Activated T-cell treated with anti-CD3 and anti-CD28 coated beads, Interleukin-2, amount 50 U/mL, for 24 hours (primary cell): ENCODE results near the gene CLCN6.

Experiments used
- DNase-seq: peaks from one replicate; pipeline ENCODE4 v3.0.0-alpha.2; 2020
- H3K27ac Mint-ChIP-seq: 2 replicates; pipeline ENCODE4 v1.8.0; 2020; ENCODE audit warnings: mild to moderate bottlenecking, mixed read lengths
- H3K27me3 Mint-ChIP-seq: 2 replicates; pipeline ENCODE4 v1.8.0; 2020; ENCODE audit warnings: mixed read lengths
- H3K36me3 Mint-ChIP-seq: 2 replicates; pipeline ENCODE4 v1.8.0; 2020; ENCODE audit warnings: low read depth, mixed read lengths
- H3K4me1 Mint-ChIP-seq: 2 replicates; pipeline ENCODE4 v1.8.0; 2020; ENCODE audit warnings: low read depth, mixed read lengths
- H3K4me3 Mint-ChIP-seq: 2 replicates; pipeline ENCODE4 v1.8.0; 2020; ENCODE audit warnings: mild to moderate bottlenecking, moderate library complexity, mixed read lengths
- H3K9me3 Mint-ChIP-seq: 2 replicates; pipeline ENCODE4 v1.8.0; 2020; ENCODE audit warnings: mixed read lengths

CLCN6 gene

DNA sequence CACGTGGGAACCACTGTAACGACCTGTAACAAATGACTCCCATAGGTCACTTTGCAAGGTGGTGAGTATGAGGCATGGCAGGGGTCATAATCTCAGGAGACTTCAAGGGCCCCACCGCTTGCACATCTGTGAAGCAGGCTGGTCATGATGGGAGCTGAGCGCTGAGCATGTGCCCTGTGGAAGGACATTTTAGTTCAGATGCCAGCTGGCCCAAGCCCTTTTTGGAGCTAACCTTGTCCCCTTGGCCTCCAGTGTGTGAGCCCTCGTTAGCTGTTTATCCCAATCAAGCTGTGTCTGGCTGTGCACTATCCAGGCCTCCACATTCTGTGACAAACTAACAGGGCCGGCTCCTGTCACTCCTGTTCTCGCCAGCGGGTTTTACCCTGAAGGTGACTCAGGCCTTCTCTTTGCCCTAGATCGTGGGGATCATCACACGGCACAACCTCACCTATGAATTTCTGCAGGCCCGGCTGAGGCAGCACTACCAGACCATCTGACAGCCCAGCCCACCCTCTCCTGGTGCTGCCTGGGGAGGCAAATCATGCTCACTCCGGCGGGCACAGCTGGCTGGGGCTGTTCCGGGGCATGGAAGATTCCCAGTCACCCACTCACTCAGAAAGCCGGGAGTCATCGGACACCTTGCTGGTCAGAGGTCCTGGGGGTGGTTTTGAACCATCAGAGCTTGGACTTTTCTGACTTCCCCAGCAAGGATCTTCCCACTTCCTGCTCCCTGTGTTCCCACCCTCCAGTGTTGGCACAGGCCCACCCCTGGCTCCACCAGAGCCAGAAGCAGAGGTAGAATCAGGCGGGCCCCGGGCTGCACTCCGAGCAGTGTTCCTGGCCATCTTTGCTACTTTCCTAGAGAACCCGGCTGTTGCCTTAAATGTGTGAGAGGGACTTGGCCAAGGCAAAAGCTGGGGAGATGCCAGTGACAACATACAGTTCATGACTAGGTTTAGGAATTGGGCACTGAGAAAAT is 34.0 kb downstream of the CLCN6 start:
- DNase-seq = no peak
- Mint-ChIP-seq H3K4me1 (peaks cover 5% of the 10 kb centered on the region), H3K36me3 (peaks cover 92% of the 10 kb centered on the region), H3K27ac (no peak overlapping the region), H3K9me3 (no peaks in the 10 kb centered on the region), H3K4me3 (no peak overlapping the region), H3K27me3 (no peaks in the 10 kb centered on the region)

GRCh38 chr1:11841245-11842153 is 35.5 kb downstream of the CLCN6 start:
- no peaks in the 10 kb centered on the region for H3K27me3 Mint-ChIP-seq
- peaks cover 5% of the 10 kb centered on the region for H3K4me1 Mint-ChIP-seq
- H3K9me3 Mint-ChIP-seq = no peaks in the 10 kb centered on the region
- H3K36me3 Mint-ChIP-seq = peaks cover 90% of the 10 kb centered on the region
- H3K27ac Mint-ChIP-seq = no peak overlapping the region
- no peak overlapping the region for H3K4me3 Mint-ChIP-seq
- DNase-seq = no peak

DNA sequence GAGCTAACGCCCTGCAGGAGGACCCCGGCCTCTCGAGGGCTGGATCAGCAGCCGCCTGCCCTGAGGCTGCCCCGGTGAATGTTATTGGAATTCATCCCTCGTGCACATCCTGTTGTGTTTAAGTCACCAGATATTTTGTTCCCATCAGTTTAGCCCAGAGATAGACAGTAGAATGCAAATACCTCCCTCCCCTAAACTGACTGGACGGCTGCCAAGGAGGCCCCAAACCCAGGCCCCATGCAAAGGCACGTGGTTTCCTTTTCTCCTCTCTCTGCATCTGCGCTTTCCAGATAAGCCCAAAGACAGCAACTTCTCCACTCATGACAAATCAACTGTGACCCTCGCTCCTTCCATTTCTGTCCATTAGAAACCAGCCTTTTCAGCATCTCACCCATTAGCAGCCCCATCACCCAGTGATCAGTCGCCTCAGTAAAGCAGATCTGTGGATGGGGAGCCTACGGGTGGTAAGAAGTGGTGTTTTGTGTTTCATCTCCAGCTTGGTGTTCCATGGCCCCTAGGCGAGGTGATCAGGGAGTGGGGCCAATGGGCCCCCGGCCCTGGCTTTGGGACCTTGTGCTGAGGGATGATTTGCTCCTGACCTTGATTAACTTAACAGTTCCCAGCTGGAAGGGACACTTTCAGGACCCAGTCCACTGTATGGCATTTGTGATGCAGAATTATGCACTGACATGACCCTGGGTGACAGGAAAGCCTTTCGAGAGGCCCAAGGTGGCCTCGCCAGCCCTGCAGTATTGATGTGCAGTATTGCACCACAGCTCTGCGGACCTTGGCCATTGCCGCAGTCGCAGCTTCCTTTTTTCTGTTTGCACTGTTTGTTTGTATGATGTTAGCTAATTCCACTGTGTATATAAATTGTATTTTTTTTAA is 36.4 kb downstream of the CLCN6 start:
- Mint-ChIP-seq H3K4me3 (no peak overlapping the region), H3K27ac (no peak overlapping the region), H3K36me3 (peaks cover 84% of the 10 kb centered on the region), H3K4me1 (peaks cover 5% of the 10 kb centered on the region), H3K27me3 (no peaks in the 10 kb centered on the region), H3K9me3 (no peaks in the 10 kb centered on the region)
- no peak for DNase-seq

- Mint-ChIP-seq H3K4me3 (no peak overlapping the region), H3K9me3 (no peaks in the 10 kb centered on the region), H3K36me3 (peaks cover 56% of the 10 kb centered on the region), H3K4me1 (no peaks in the 10 kb centered on the region), H3K27ac (no peak overlapping the region), H3K27me3 (peaks cover 4% of the 10 kb centered on the region)
- DNase-seq = no peak
These were observed 39.8 kb downstream of the CLCN6 start for GRCh38 chr1:11845641-11846335.

DNA sequence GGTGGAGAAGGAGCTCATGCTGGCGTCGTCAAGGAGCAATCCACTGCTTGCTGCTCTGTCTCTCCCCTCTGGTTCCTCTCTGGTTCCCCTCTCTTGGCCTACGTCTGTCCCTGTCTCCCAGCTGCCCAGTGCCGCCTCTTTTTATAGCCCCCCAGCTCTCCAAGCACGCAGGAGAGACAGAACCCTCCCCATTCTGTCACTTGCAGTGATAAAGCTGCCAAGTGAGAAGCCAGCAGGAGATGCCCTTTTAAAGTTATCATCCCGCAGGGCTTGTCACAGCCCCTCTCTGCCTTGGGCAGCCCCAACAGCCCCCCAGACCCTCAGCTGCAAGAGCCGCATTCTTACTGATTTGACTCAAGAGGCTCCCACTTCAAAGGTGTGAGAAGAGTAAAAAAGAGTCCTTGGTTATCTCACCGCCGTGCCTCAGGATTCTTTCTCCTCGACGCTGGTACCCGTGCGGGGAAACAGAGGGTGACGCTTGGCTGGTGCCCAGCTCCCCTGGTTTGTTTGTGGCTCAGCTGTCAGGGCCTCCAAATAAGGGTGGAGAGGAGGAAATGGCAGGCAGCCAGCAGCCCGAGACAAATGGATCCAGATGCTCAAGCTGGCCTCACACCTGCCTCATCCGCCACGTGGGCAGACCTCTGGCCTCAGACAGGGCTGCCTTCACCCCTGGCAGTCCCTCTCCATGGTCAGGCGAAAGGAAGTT is 41.8 kb downstream of the CLCN6 start, which contains the start of gene NPPA:
NPPA (minus strand) TSS at position 117 of the 706 bp plus-strand sequence; CDS start at position 18, 99 bp downstream.
- Mint-ChIP-seq H3K4me1 (no peaks in the 10 kb centered on the region), H3K36me3 (peaks cover 36% of the 10 kb centered on the region), H3K27ac (no peak within 1 kb of the TSS), H3K27me3 (peaks cover 16% of the 10 kb centered on the region), H3K4me3 (no peak within 1 kb of the TSS), H3K9me3 (no peaks in the 10 kb centered on the region)
- no peak for DNase-seq

GRCh38 chr1:11848373-11848700 is 42.3 kb downstream of the CLCN6 start:
- Mint-ChIP-seq H3K27me3 (peaks cover 21% of the 10 kb centered on the region), H3K4me1 (no peaks in the 10 kb centered on the region), H3K27ac (no peak overlapping the region), H3K4me3 (no peak overlapping the region), H3K36me3 (peaks cover 36% of the 10 kb centered on the region), H3K9me3 (no peaks in the 10 kb centered on the region)
- no peak for DNase-seq

DNA sequence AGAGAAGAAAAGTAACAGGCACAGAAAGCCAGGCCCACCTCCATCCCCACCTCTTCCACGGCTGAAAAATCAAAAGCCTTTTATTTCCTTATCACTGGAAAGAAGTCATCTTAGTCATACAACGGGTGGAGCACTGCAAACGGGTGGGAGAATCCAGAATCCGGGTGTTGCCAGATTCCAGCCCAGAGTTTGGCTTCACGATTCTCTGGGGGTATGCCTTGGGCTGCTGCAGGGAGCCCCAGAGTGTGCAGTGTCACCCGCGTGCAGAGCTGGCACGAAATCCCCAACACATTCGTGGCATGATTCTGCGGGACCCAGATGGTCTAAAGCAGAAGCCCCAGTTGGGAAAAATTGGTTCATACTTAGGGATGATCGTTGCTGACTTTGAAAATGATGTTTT is 44.2 kb downstream of the CLCN6 start:
- peaks cover 34% of the 10 kb centered on the region for H3K27me3 Mint-ChIP-seq
- H3K4me3 Mint-ChIP-seq = no peak overlapping the region
- H3K27ac Mint-ChIP-seq = no peak overlapping the region

DNA sequence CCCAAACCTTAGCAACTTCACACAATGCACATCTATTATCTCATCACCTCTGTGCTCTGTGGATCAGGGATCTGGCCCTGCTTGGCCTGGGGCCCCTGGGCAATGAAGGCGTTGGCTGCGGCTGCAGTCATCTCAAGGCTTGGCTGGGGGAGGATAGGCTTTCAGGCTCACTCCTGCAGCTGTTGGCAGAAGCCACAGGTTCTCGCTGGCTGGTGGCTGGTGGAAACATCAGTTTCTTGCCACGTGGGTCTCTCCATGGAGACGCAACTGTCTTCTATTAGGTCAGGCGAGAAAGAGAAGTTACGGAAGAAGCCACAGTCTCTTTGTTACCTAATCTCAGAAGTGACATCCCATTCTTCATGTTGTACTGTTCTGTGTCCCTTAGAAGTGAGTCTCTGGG is 45.2 kb downstream of the CLCN6 start:
- no peaks in the 10 kb centered on the region for H3K4me1 Mint-ChIP-seq
- DNase-seq = no peak
- H3K9me3 Mint-ChIP-seq = no peaks in the 10 kb centered on the region
- H3K4me3 Mint-ChIP-seq = no peak overlapping the region
- H3K27ac Mint-ChIP-seq = no peak overlapping the region
- peaks cover 8% of the 10 kb centered on the region for H3K36me3 Mint-ChIP-seq
- H3K27me3 Mint-ChIP-seq = peaks cover 42% of the 10 kb centered on the region

More for the DNA sequence above, 44.2 kb downstream of the CLCN6 start:
- peaks cover 18% of the 10 kb centered on the region for H3K36me3 Mint-ChIP-seq
- H3K4me1 Mint-ChIP-seq = no peaks in the 10 kb centered on the region
- no peaks in the 10 kb centered on the region for H3K9me3 Mint-ChIP-seq
- no peak for DNase-seq

DNA sequence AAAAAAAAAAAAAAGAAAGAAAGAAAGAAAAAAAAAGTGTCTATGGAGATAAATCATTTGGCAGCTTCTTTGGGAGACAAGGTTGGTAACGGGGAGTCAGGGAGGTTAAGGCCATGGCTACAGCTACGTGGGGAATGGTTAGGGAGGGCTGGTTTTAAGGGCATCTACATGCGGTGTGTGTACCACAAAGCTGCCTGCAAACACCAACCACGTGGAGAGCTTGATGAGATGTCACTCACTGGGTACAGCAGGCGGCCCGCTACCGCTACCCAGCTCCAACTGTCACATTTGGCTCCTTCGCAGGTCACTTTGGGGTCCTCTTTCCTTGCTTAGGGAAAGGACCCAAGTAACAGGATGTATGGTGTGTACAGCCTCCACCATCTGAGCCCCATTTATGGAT is 48.5 kb downstream of the CLCN6 start:
- Mint-ChIP-seq H3K36me3 (no peaks in the 10 kb centered on the region), H3K27ac (no peak overlapping the region), H3K4me1 (peaks cover 7% of the 10 kb centered on the region), H3K9me3 (no peaks in the 10 kb centered on the region), H3K27me3 (peaks cover 72% of the 10 kb centered on the region), H3K4me3 (no peak overlapping the region)
- DNase-seq = no peak

- Mint-ChIP-seq H3K36me3 (no peaks in the 10 kb centered on the region), H3K27me3 (peaks cover 78% of the 10 kb centered on the region), H3K9me3 (no peaks in the 10 kb centered on the region), H3K27ac (no peak overlapping the region), H3K4me3 (no peak overlapping the region), H3K4me1 (peaks cover 7% of the 10 kb centered on the region)
- no peak for DNase-seq
These were observed 49.4 kb downstream of the CLCN6 start for GRCh38 chr1:11855430-11855829.

DNA sequence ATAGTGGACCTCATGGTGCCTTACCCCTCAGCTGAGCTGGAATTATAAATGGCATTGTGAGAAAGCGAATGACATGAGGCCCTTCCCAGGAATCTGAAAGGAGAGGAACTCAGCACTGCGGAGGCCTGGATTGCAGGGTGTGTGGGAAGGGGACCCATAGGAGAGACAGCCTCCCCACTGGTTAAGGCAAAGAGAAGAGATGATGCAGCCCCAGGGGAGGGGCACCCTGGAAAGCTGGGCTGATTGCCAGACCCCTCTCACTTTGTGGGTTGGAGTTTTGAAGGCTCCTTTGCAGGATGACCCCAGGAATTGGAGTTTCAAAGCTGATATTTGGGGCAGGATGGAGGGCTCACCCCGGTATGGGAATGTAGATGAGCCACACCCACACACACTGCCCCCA is 50.7 kb downstream of the CLCN6 start:
- H3K9me3 Mint-ChIP-seq = no peaks in the 10 kb centered on the region
- H3K4me1 Mint-ChIP-seq = peaks cover 7% of the 10 kb centered on the region
- H3K27ac Mint-ChIP-seq = no peak overlapping the region
- H3K4me3 Mint-ChIP-seq = no peak overlapping the region
- H3K27me3 Mint-ChIP-seq = peaks cover 76% of the 10 kb centered on the region
- no peak for DNase-seq
- no peaks in the 10 kb centered on the region for H3K36me3 Mint-ChIP-seq

DNA sequence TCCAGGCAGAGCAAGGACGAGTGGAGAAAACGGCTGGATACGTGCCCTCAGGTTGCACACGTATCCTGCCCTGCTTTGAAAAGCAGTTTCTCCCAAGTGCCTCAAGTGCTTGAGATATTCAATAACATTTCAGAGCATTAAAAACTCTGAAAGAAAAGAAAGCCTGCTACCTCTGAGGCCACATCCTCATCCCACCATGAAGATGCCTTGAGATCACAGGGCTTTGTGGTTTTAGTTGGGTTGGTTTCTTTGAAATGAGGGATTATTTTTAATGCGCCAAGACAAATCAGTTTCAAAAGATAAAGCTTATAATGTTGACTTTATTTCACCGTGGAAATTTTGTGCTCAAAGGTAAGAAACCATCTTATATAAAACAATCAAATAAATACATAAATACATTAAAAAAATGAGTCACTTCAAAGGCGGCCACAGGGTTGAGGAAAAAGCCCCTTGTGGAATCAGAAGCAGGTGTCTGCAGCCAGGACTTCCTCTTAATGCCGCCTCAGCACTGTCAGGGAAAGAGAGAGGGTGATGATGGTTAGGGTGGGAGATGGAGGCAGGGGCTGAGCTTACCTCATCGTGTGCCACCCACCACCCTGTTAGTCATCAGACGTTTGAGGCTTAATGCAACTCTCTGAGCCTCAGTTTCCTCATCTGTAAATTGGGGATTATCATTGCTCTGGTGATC is 51.3 kb downstream of the CLCN6 start:
- H3K4me1 Mint-ChIP-seq = peaks cover 7% of the 10 kb centered on the region

GRCh38 chr1:11858158-11858557 is 52.2 kb downstream of the CLCN6 start:
- Mint-ChIP-seq H3K9me3 (no peaks in the 10 kb centered on the region), H3K4me1 (peaks cover 7% of the 10 kb centered on the region), H3K36me3 (no peaks in the 10 kb centered on the region), H3K27me3 (peaks cover 80% of the 10 kb centered on the region), H3K4me3 (no peak overlapping the region), H3K27ac (no peak overlapping the region)
- no peak for DNase-seq

More for the DNA sequence above, 51.3 kb downstream of the CLCN6 start:
- Mint-ChIP-seq H3K9me3 (no peaks in the 10 kb centered on the region), H3K27ac (no peak overlapping the region), H3K27me3 (peaks cover 78% of the 10 kb centered on the region), H3K36me3 (no peaks in the 10 kb centered on the region), H3K4me3 (no peak overlapping the region)
- no peak for DNase-seq
